ENCODE data around the gene SLC8B1.

Gene SLC8B1

DNA sequence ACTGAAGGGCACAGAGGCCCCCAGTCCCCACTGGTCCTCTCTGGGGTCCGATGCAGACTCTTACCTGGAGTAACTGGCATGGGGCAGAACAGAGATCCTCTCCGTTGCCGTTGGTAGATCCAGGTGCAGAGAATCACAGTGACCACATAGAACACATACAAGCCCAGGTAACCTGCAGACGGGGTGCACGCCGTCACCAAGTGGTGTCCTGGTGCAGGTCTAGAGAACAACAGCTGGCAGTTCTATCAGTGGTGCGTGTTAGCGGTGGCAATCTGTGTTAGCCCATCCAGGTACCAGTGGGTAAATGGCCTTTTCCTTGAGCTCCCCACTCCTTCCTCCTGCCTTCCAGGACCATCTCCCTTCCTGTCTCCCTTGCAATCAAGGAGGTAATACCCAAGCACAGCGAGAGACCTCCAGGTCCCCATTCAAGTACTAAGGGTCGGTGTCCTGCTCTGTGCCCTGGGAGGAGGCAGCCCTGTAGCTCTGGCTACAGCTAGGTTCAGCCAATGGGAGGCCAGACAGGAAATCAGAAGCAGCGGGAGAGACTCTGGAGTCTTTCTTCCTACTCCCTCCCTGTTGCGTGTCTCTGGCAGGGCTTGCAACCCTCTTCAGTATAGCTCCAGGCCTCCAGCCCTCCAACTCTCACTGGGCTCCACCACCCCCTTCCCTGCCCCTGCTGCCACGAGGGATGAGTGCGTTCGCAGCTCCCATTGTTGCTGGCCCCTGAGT, 15.8 kb downstream of the SLC8B1 start:
- no peak for DNase-seq

DNA sequence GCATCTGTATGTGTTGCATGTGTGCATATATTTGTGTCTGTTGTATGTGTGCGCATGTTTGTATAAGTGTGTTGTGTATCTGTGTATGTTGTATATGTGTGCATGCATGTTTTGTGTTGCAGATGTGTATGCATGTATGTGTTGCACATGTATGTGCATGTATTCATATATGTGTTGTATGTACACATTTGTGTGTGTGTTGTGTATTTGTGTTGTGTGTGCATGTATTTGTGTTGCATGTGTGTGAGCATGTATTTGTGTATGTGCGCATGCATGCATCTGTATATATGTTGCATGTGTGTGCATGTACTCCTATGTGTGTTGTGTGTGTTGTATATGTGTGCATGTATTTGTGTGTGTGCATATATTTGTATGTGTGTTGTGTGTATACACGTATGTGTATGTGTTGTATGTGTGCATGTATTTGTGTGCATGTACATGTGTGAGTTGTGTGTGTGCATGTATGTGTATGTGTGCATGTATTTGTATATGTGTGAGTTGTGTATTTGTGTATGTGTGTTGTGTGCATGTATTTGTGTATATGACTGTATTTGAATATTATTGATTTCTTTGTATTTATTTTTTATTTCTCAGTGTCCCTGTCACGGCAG, 16.8 kb downstream of the SLC8B1 start:
- DNase-seq = no peak

DNA sequence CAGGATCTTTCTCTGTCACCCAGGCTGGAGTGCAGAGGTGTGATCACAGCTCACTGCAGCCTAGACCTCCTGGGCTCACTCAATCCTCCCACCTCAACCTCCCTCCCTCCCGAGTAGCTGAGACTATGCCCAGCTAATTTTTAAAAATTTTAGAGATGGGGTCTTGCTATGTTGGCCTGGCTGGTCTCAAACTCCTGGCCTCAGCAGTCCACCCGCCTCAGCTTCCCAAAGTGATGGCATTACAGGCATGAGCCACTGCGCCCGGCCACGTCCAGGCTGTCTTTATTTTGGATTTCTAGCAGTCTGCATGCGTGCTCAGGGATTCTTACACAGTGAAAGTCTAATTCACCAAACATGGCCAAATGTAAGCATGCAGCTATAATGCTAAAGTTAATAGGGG, 17.8 kb downstream of the SLC8B1 start:
- no peak for DNase-seq

DNA sequence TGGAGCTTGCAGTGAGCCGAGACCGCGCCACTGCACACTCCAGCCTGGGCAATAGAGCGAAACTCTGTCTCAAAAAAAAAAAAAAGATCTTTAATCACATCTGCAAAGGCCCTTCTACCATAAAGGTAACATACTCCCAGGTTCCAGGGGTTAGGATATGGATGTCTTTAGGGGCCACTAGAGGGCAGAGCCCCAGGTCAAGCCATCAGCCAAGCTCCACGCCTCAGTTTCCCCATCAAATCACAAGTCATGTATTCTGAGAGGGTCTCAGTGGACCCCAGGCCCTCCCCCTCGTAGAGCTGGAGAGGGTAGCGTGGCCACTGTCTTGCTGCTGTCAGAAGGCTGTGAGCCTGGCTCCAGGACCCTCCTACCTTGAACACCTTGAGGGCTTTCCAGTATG, 18.8 kb downstream of the SLC8B1 start:
- no peak for DNase-seq

DNA sequence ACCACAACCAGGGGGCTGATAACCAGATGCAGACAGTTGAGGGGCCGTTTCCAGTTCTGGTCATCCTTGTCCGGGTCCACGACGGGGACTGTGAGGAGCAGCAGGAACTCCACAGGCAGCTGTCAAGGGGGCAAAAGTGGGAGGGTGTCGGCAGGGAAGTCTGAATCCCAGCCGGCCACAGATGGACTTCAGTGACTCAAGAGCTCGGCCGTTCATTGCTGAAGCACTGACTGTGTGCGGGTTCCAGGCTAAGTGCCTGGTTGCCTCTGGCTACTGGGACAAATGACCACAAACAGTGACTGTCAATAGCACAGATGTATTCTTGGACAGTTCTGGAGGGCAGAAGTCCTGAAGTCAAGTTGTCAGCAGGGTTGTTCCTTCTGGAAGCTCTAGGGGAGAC, 19.6 kb downstream of the SLC8B1 start:
- DNase-seq = no peak

DNA sequence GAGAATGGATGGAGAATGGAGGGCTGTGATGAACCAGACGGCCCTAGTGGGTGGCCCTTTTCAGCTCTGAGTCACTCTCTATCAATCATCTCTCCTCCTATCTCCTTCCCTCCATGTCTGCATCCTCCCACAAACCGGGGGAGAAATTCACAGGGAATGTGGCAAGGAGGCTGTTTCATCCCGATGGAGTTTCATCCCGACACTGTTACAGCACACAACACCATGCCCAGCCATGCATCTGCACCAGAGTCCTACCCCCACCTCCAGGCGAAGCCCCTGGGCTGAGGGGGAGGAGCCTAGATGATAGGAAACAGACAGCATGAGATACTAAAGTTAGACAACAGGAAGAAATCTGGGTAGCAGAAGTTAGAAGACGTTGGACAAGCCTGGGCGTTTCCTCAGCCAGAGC, 20.8 kb downstream of the SLC8B1 start:
- no peak for DNase-seq

DNA sequence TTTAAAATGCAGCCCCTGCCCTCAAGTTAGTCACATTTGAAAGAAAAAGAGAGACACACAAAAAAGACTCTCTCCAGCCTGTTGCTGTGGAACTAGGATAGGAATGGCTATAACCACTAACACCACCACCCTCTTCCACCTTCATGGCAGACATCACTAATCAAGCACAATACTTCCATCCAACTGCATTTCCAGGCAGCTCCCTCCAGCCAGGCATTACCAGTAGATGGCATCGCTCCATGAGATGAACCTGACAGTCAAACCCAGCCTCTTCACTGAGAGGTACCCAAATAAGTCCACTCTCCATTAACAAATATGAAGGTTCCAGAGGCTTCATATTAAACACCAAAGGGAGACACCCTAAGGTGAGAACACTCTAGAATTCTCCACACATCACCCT, 24.4 kb downstream of the SLC8B1 start:
- DNase-seq = no peak

DNA sequence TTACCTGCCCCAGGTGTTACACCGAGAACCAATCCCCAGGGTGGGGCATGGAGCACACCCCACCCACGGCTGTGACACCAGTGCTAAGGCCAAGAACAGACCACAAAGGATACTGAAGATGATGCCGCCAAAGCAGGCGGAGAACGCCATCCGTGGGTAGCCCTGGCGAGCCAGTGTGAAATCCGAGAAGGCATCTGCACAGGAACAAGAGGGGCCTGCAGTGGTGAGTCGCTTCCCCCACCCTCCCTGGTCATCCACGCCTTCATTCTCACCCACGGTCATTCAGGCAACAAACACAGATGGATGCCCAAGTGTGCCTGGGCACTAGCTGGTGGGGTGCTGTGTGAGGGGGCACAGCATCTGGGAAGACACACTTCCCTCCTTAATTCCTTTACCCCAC, 28.5 kb downstream of the SLC8B1 start:
- no peak for DNase-seq

DNA sequence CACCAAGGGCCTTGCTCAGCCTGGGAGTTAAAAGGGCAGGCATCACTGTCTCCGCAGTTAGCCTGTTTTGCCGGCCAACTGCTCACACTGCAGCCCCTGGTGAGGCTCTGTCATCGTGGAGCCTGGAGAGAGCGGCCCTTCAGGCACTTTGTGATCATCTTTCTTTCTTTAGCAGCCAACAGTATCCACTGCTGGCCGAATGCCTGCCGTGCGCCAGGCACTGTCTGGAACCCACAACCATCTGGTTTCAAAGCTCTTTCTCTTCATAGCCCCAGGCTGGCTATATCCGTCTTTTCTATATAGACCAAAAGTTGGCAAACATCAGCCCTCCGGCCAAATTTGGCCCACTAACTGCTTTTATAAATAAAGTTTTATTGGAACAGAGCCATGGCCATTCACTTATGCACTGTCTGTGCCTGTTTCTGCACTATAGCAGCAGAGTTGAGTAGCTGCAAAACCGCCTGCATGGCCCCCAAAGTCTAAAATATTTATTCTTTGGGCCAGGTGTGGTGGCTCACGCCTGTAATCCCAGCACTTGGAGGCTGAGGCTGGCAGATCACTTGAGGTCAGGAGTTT, 29.5 kb downstream of the SLC8B1 start:
- DNase-seq = no peak

DNA sequence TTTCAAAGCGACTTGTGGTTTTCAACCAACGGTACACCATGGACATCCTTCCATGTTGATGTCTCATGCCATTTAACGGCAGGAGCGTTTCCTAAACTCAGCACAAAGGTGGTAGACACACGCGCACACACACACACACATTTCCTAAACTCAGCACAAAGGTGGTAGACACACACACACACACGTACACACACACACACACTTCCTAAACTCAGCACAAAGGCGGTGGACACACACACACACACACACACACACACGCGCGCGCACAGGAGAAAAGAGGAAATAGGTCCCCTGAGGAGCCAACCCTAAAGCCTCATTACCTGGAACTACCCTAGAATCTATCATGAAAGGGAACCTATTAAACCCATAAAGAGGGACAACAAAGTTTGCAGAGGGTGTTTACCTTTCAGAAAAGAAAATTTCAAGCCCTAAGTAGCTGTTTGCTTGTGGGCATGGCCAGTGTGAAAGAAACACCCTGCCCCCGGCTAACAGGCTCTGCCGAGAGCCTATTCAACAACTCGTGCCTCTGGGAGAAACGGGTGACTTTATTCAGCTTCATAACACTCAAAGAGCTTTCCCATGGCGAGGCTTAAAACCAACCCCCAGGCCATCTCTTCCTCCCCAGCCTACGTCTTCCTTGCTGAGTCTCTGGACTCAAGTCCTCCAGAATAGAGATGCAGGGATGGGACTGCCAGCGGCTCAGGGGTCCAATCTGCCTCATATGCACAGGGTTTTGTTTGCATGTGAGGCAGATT, 31.8 kb downstream of the SLC8B1 start:
- DNase-seq = no peak

DNA sequence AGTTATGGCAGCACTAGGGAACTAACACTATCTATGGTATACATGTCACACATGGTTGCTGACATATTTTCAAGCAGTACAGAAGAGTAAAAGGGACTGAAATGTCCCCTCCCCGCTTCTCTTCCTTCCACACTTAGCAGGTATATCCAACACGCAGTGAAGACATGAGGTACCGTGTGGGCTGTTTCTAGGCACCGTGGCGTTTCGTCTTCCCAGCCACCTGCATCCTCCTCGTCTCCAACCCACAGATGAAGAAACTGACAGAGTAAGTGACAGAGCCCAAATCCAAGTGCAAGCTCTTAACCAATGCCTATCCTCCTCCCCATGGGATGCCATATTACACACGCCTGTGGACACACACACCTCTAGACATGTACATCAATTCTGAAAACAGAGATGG, 32.4 kb downstream of the SLC8B1 start:
- no peak for DNase-seq

DNA sequence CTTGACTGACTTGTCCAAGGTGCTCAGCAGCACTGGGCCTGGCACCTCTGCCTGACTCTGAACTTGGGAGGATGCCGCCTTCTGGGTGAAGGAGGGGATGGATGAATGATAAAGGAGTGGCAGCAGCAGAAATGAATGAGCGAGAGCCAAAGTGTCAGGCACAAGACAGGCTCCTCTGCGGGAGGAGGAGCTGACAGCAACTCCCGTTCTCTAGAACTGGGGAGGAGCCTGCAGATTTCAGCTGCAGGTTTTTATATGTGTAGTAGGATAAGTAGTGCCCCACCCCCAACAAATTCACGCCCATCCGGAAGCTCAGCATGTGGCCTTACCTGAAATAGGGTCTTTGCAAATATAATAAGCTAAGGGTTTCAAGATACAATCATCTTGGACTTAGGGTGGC, 33.1 kb downstream of the SLC8B1 start:
- no peak for DNase-seq

DNA sequence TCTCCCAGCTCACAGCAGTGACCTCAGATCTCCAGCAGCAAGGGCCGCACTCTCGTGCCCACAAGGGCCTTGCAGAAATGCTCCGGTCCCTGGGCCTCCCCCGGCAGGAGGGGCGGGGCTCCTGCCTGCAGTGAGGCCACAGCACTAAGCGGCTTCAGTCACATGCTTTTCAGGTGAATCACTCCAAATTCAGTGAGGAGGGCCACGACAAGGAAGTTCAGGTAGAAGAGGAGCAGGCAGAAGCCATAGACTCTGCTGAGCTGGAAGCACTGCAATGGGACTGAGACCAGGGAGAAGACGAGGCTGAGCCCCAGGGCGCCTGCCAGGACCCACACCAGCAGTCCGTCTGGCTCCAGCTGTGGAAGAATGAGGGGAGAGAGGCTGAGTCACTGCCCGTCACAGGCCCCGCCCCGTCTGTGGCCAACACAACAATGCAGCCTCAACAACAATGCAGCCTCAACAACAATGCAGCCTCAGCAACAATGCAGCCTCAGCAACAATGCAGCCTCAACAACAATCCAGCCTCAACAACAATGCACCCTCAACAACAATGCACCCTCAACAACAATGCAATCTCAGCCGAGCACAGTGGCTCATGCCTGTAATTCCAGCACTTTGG, 35.2 kb downstream of the SLC8B1 start:
- DNase-seq = no peak

DNA sequence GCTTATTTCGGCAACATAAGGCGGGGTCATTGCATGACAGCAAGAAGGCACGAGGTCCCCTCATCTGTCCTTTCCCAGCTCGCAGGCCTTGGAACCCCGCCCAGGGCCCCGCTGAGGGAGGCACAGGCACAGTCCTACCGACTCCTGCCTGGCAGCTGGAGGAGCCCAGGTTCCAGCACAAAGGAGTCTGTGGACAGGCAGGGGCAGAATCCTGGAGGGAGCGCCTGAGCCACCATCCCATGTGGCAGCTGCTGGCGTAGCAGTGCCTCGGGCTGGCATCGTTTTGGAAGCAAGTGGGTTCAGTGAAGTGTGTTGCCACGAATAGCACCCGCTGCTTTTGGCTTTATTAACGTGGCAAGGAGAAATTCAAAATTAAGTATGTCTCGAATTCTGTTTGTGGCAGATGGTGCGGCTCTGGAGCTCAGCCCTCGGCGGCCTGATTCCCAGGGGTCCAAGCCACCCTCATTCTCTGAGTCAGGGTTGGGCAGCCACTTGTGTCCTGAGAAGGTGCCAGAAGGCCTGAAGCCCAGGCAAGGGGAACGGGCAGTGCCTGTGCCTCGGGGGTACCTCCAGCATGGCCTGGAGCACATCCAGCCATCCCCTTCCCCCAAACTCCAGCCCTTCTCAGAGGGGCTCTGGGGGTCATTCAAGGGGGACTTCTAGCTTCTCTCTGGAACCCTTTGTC, 35.9 kb downstream of the SLC8B1 start:
- DNase-seq = no peak

DNA sequence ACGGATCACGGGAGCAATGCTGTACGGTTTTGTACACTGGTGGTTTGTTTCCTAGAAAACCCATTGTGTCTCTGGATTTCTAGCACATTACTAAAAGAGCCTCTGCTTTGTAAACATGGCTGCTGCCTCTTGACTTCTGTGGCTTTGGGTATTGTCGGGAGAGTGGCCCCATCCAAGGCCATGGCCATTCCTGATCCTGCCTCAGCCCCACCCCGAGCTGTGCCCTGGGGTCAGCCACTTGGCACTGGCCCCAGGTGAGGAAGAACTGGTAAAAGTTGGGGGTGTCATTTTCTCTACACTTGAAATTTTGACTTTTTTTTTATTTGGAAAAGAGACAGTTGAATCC, 36.5 kb downstream of the SLC8B1 start:
- DNase-seq = no peak

DNA sequence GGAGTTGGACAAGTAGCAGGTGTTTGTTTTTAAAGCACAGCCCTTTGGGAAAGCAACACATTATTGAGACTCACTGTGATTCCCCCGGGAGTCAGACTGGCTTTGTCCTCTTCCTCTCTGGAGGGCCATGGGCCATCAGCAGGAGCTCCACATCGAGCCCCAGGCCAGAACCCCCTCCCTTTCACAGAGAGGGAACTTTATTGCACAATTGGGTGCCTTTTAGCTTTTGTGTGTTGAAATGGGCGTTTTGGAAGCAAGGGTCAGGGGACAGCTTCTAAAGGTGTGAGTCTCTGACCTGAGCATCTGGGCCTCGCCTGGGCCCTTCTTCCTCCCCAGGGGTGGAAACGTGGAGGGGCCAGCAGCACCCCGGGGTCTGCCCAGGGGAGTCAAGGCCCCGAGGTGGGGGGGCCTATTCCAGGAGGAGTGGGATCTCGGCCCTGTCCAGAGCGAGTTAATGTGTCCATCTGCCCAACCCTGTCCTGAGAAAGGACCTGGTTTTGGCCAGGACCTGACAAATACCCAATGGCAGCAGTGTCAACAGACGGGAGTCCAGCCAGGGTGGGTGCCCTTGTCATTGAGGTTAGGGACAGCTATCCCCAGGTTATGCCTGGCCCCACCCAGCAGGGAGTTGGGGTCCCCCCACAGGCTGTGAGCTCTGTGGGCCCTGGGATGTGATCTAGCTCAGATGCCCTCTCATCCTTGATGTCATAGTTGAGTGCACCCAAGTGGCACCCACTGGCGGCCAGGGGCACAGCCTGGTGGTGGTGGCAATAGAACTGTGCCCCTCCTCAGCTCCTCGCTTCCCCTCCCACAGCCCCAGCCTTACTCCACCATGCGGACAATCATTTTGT, 37.1 kb downstream of the SLC8B1 start:
- no peak for DNase-seq

DNA sequence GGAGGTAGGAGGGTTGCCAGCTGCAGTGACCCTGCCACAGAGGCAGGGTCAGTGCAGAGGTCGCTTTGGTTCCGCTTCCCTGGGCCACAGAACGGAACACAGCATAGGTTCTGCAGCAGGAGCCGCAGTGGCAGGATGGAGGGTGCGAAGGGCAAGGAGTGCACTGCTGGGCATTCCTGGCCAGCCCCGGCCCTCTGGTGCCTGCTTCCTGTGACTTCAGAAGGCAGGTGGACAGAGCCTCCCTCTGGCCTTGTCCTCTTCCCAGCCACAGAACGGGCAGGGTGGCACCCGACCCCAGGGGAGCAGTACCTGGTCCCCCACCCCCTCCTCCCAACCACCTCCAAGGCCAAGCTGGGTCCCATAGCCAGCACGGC, 37.7 kb downstream of the SLC8B1 start:
- no peak for DNase-seq

DNA sequence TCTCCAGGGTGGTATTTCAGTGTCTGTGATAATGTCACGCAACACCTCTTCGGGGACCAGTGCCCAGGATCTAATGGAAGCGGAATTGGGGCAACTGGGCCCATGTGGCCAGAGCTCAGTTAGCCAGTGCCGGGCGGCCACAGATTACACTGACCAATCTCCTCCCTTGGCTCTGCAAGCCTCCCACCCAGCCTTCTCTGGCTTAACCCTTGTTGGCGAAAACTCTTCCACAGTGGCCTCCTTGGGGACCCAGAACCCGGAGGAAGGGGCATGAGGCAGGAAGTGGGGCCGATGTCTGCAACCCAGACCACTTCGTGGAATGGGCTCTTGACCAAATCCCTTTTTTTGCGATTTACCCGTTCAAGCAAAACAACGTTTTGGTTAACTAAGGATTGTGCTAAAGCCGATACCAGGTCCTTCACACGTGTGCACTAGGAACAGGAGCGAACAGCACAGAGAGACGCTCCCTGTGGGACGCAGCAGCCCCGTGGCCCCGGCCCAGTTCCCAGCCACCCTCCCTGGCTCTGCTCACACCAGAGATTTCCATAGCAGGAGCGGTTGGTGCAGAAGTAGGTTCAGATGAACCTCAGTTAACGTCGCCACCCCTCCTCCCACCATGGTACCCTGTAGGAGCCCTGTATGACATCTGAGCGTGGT, 38.2 kb downstream of the SLC8B1 start:
- no peak for DNase-seq

DNA sequence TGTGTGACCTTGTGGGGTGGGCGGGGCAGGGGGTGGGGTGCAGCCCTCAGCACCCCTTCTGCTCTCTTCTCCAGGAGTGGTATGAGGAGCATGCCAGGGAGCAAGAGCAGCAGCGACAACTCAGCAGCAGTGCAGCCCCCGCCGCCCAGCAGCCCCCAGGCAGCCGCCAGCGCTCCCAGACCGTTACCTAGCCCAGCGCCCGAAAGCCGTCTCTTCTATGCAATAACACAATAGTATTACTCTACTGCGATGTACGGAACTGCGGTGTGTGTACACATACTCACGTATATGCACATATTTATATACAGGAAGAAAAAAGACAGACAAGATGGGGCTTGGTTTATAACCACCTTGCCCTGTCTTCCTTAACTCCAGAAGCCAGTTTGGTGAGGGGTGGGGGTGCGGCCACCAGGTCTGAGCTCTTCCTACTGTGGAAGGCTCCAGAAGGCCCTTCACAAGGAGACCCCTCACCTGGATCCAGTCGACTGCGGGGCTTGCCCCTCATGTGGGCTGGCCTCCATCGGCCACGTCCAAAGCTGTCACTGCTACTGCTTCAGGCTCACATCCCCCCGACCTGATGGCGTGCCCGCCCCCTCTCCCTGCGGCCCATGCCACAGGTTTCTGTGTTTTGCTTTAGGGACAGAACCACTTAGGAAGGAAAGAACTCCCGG, 38.9 kb downstream of the SLC8B1 start:
- DNase-seq = no peak

DNA sequence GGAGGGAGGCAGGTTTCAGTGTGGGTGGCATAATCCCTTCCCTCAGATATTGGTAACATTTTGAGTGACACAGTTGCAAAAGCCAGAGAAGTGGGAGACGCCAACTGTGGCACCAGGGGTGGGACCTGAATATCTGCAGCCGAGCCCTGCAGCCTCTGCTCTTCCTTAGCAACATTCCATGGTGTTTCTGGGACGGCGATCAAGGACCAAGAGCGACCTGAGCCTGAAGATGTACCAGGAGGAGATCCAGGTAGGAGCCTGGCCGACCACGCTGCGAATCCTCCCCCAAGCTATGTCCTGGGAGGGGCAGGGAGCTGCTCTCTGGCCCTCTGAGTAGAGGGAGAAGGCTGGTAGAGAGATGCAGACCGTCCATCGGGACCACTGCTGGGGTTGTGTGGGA, 41.8 kb downstream of the SLC8B1 start:
- no peak for DNase-seq

DNA sequence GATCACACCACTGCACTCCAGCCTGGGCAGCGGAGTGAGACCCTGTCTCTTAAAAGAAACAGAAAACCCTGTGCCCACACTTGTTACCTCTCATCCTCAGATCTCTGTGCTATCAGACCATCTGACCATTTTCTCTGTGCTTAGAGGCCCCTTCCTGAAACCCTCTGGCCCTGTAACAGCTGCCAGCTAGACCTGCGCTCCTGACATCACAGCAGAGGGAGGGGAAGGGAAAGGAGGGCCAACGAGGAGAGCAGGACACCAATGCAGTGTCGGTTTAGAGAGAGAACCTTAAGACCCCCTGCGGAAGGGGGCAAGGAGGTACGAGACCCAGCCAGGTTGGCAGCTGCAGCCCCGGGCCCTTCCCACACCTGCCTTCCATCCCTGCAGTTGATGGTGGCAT, 42.4 kb downstream of the SLC8B1 start:
- DNase-seq = no peak

Measured in NCI-H187 treated with DMSO at 0.1 percent for 48 hours (cell line).